PC-9 (cell line): ENCODE results near the gene TTC1. TPM values are rescaled to one million over a fixed set of nuclear protein-coding genes. Genes with fewer than 3 reads are reported as not detected.
"Not testable (repeated sequence)": the region's sequence is repeated elsewhere in the genome, so short reads cannot be mapped to it uniquely, and the experiment has no call there.

Experiments
- BruUV-seq: library from RNA; stranded (reverse); fragments of 400-500 nt; replicated peaks from 2 replicates; lab custom pipeline; 2021; lab: Mats Ljungman, UMichigan
- CTCF ChIA-PET: fragments of 300-600 bp; sonication (Branson Sonifier 250); formaldehyde crosslinking; loops from one replicate; lab custom pipeline; 2022; ENCODE audit warnings: antibody characterized with exemption; lab: Charles Lee
- POLR2A ChIA-PET: fragments of 300-600 bp; sonication (Branson Sonifier 250); formaldehyde crosslinking; loops from one replicate; lab custom pipeline; 2022; ENCODE audit warnings: antibody characterized with exemption; ENCODE audit not compliant: unreplicated experiment; lab: Charles Lee
- DNase-seq, 2 experiments: peaks; one replicate each; pipeline versions ENCODE4 v3.0.0 to v3.0.0-alpha.2; 2015 to 2022; ENCODE audit warnings: mixed read lengths in 1 of 2
- H2AFZ ChIP-seq: fragments of 200-600 bp; sonication (generic); 2 replicates; pipeline ENCODE4 v1.8.1; 2017; ENCODE audit warnings: antibody characterized with exemption
- H3F3A ChIP-seq: fragments of 200-600 bp; sonication (generic); 2 replicates; pipeline ENCODE4 v1.8.1; 2017; ENCODE audit warnings: antibody characterized with exemption, mild to moderate bottlenecking, low read depth; ENCODE audit not compliant: insufficient read depth
- H3K27ac ChIP-seq: fragments of 200-600 bp; sonication (generic); 2 replicates; pipeline ENCODE4 v1.6.1; 2016; ENCODE audit warnings: mixed run types
- H3K27me3 ChIP-seq: fragments of 200-600 bp; sonication (generic); 2 replicates; pipeline ENCODE4 v1.6.1; 2016; ENCODE audit warnings: low read depth, mixed run types; ENCODE audit not compliant: insufficient read depth
- H3K36me3 ChIP-seq: fragments of 200-600 bp; sonication (generic); 2 replicates; pipeline ENCODE4 v1.6.1; 2016; ENCODE audit warnings: low read depth, mixed run types
- H3K4me1 ChIP-seq: fragments of 200-600 bp; sonication (generic); replicated peaks from 2 replicates; pipeline ENCODE4 v1.6.1; 2016; ENCODE audit warnings: mixed run types; ENCODE audit not compliant: insufficient read depth
- H3K4me2 ChIP-seq: fragments of 200-600 bp; sonication (generic); 2 replicates; pipeline ENCODE4 v1.6.1; 2017; ENCODE audit warnings: mixed run types
- H3K4me3 ChIP-seq: fragments of 200-600 bp; sonication (generic); 2 replicates; pipeline ENCODE4 v1.6.1; 2016; ENCODE audit warnings: mixed run types
- H3K79me2 ChIP-seq: fragments of 200-600 bp; sonication (generic); 2 replicates; pipeline ENCODE4 v1.6.1; 2017; ENCODE audit warnings: low read depth, mixed run types
- H3K9me2 ChIP-seq: fragments of 200-600 bp; sonication (generic); 2 replicates; pipeline ENCODE4 v1.8.1; 2017; ENCODE audit warnings: mild to moderate bottlenecking; ENCODE audit not compliant: insufficient read depth
- H3K9me3 ChIP-seq: fragments of 200-600 bp; sonication (generic); 2 replicates; pipeline ENCODE4 v1.8.1; 2016; ENCODE audit warnings: low read depth; ENCODE audit not compliant: insufficient read depth
- H4K20me1 ChIP-seq: fragments of 200-600 bp; sonication (generic); 2 replicates; pipeline ENCODE4 v1.8.1; 2017; ENCODE audit not compliant: insufficient read depth
- CTCF ChIP-seq: fragments of 200-600 bp; sonication (generic); conservative IDR thresholded peaks from 2 replicates; pipeline ENCODE4 v1.6.1; 2017; ENCODE audit warnings: mixed run types, antibody characterized with exemption, mild to moderate bottlenecking, moderate library complexity
- EZH2 ChIP-seq: fragments of 200-600 bp; sonication (generic); IDR thresholded peaks from 2 replicates; pipeline ENCODE4 v1.8.0; 2017; ENCODE audit warnings: antibody characterized with exemption, low read depth
- intact Hi-C: fragments of 100-400 bp; cut with micrococcal nuclease; formaldehyde crosslinking; loops from one replicate; pipeline ENCODE4 v1.10.0; 2022; ENCODE audit not compliant: unreplicated experiment
- total RNA-seq: library from RNA; stranded (reverse); gene quantifications from 2 replicates; pipeline ENCODE4 v1.2.3, GENCODE V29; 2021

The TTC1 gene
- total RNA-seq, 1 experiment from 2014 or later, result 68.5 TPM

GRCh38 chr5:160007514-160007913, 1.4 kb upstream of the TTC1 start:
- intact Hi-C loops, result no loop called here
- POLR2A ChIA-PET, result no interaction called here
- no peak overlapping the region for H2AFZ ChIP-seq
- H3K9me2 ChIP-seq, result no peaks in the 10 kb centered on the region
- peaks cover 21% of the 10 kb centered on the region for H3K4me1 ChIP-seq
- DNase-seq, result no peak
- CTCF ChIA-PET, result interaction anchor here (0.6 to 0.7 kb wide), 3 partner anchors 13 to 567 kb away, joined by 5 to 11 read pairs (median 6); no protein-coding TSS in a partner anchor
- H4K20me1 ChIP-seq, result peaks cover 3% of the 10 kb centered on the region; the same call in 1 of the 2 replicates
- H3K79me2 ChIP-seq, result peaks cover 30% of the 10 kb centered on the region
- TF ChIP-seq CTCF (no peak), EZH2 (no peak)
- H3F3A ChIP-seq, result no peaks in the 10 kb centered on the region
- H3K4me2 ChIP-seq, result no peak overlapping the region
- 0 out of 2 replicates have a peak, but pooled peaks cover 20% of the 10 kb centered on the region for H3K36me3 ChIP-seq
- no peak overlapping the region for H3K4me3 ChIP-seq
- no peaks in the 10 kb centered on the region for H3K9me3 ChIP-seq
- H3K27me3 ChIP-seq, result no peaks in the 10 kb centered on the region
- BruUV-seq, result no TSS peak
- H3K27ac ChIP-seq, result no peak overlapping the region

- CTCF ChIA-PET, H3F3A ChIP-seq, intact Hi-C loops, DNase-seq, H3K9me3 ChIP-seq, H3K27ac ChIP-seq, H4K20me1 ChIP-seq, BruUV-seq, H3K27me3 ChIP-seq, H3K9me2 ChIP-seq: not testable (repeated sequence)
- H3K4me2 ChIP-seq, result peak overlapping the region; percentile 99
- peak overlapping the region; percentile 76 for H2AFZ ChIP-seq
- POLR2A ChIA-PET, result interaction anchor here (0.5 to 0.6 kb wide), 2 partner anchors 391 to 714 kb away, joined by 5 to 9 read pairs; no protein-coding TSS in a partner anchor
- H3K36me3 ChIP-seq, result 0 out of 2 replicates have a peak, but pooled peaks cover 29% of the 10 kb centered on the region
- H3K4me1 ChIP-seq, result peaks cover 21% of the 10 kb centered on the region
- H3K79me2 ChIP-seq, result peaks cover 30% of the 10 kb centered on the region
- peak overlapping the region; percentile 99; the same call in 1 of the 2 replicates for H3K4me3 ChIP-seq
Observed at GRCh38 chr5:160008529-160008876, 436 bp upstream of the TTC1 start.

GRCh38 chr5:160009591-160009989, 651 bp downstream of the TTC1 start:
- intact Hi-C loops, result no loop called here
- Histone ChIP-seq H3K36me3 (0 out of 2 replicates have a peak, but pooled peaks cover 32% of the 10 kb centered on the region), H3K4me2 (peak overlapping the region; percentile 99), H3K79me2 (peaks cover 30% of the 10 kb centered on the region), H3K4me1 (peaks cover 21% of the 10 kb centered on the region), H4K20me1 (peaks cover 4% of the 10 kb centered on the region; the same call in 1 of the 2 replicates), H2AFZ (peak overlapping the region; percentile 95), H3K27me3 (no peaks in the 10 kb centered on the region), H3F3A (peaks cover 3% of the 10 kb centered on the region; the same call in 1 of the 2 replicates), H3K9me3 (no peaks in the 10 kb centered on the region), H3K9me2 (no peaks in the 10 kb centered on the region), H3K27ac (peak overlapping the region; percentile 83), H3K4me3 (peak overlapping the region; percentile 99)
- CTCF ChIA-PET, result interaction anchor here (0.6 to 0.7 kb wide), 3 partner anchors 381 to 677 kb away, joined by 3 read pairs; no protein-coding TSS in a partner anchor
- TF ChIP-seq CTCF, result no peak
- no peak for TF ChIP-seq EZH2
- BruUV-seq, result no TSS peak
- DNase-seq, result no peak
- POLR2A ChIA-PET, result interaction anchor here (0.6 to 0.7 kb wide), 2 partner anchors 32 to 386 kb away, joined by 4 to 26 read pairs; no protein-coding TSS in a partner anchor
